Bronchial epithelial cell (primary cell): ENCODE results near the gene TMEM272. TPM values are rescaled to one million over a fixed set of nuclear protein-coding genes. Genes with fewer than 3 reads are reported as not detected.

Experiments used
- DNase-seq: peaks from one replicate; pipeline ENCODE4 v3.0.0-alpha.2; 2010; ENCODE audit warnings: low read depth
- FAIRE-seq: peaks from 2 replicates; lab custom pipeline; 2011; peaks lifted over from hg19 to GRCh38; lab: Jason Lieb, UNC
- H3K27me3 ChIP-seq: 2 replicates; pipeline ENCODE4 v1.5.1; 2011; ENCODE audit warnings: low read length; ENCODE audit not compliant: control insufficient read depth, insufficient read depth
- H3K36me3 ChIP-seq: 2 replicates; pipeline ENCODE4 v1.5.1; 2011; ENCODE audit warnings: low read length; ENCODE audit not compliant: control insufficient read depth, insufficient read depth
- H3K4me3 ChIP-seq: 2 replicates; pipeline ENCODE4 v1.5.1; 2011; ENCODE audit warnings: mild to moderate bottlenecking, low read depth, low read length, control low read depth
- total RNA-seq: library from RNA; depleted of rRNA; stranded (reverse); fragments of >200 nt; gene quantifications from 2 replicates; pipeline ENCODE4 v1.2.1, GENCODE V29; 2014
- TF ChIP-seq, protein P1 (sequence below): IDR thresholded peaks from 2 replicates; pipeline ENCODE4 v1.5.1; 2011; ENCODE audit warnings: mild to moderate bottlenecking, moderate library complexity, low read length, control low read depth, inconsistent platforms; ENCODE audit not compliant: insufficient read depth, severe bottlenecking

TMEM272 gene
- total RNA-seq, 1 donor from 2014 or later, result not detected

DNA sequence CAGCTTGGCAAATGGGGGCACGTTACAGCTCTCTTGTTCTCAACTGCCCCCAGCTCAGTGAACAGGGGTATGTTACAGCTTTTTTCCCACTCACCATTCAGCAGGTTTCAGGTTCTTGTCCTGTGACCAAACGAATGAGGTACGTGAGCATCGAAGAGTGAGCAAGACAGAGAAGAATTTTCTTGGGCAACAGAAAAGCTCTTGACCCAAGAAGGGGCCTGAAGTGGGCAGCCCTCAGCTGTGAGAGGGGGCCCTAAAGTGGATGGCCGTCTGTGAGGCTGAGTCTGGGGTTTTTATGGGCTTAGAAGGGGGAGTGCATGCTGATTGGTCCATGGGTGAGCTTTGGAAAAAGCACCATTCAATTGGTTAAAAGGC, 38.2 kb upstream of the TMEM272 start:
- no peak for DNase-seq
- no peaks in the 10 kb centered on the region for H3K36me3 ChIP-seq
- no peak for FAIRE-seq
- H3K27me3 ChIP-seq, result no peaks in the 10 kb centered on the region
- H3K4me3 ChIP-seq, result no peak overlapping the region
- TF ChIP-seq, protein P1, sequence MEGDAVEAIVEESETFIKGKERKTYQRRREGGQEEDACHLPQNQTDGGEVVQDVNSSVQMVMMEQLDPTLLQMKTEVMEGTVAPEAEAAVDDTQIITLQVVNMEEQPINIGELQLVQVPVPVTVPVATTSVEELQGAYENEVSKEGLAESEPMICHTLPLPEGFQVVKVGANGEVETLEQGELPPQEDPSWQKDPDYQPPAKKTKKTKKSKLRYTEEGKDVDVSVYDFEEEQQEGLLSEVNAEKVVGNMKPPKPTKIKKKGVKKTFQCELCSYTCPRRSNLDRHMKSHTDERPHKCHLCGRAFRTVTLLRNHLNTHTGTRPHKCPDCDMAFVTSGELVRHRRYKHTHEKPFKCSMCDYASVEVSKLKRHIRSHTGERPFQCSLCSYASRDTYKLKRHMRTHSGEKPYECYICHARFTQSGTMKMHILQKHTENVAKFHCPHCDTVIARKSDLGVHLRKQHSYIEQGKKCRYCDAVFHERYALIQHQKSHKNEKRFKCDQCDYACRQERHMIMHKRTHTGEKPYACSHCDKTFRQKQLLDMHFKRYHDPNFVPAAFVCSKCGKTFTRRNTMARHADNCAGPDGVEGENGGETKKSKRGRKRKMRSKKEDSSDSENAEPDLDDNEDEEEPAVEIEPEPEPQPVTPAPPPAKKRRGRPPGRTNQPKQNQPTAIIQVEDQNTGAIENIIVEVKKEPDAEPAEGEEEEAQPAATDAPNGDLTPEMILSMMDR, result no peak

DNA sequence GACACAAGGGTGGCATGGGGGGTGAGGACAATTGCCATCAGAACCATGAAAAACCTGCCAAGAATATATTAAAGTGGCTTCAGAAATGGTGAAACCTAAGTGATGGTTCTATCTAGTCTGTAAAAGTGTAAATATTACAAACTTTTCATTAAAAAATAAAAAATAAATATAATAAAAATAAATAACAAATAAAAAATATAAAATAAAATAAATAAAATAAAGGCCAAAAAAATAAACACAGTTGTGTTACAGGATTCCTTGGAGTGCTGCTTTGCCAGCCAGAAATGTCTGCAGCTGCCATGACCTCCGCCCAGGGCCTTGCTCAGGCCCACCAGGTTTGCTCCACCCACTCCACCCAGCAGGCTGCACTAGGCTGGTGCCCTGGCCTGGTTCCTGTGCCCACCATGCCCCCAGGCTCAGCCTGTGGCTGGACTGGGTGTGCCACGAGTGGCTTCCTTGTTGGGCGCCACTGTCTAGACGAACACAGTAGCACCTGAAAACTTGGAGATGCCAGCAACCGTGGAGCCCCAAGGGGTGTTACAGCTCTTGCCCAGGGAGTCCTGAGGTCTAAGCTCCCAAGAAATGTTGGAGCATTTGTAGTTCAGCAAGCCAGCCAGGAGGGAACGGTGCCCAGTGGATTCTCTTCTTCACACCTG, 37.7 kb upstream of the TMEM272 start:
- DNase-seq, result no peak
- FAIRE-seq, result no peak

DNA sequence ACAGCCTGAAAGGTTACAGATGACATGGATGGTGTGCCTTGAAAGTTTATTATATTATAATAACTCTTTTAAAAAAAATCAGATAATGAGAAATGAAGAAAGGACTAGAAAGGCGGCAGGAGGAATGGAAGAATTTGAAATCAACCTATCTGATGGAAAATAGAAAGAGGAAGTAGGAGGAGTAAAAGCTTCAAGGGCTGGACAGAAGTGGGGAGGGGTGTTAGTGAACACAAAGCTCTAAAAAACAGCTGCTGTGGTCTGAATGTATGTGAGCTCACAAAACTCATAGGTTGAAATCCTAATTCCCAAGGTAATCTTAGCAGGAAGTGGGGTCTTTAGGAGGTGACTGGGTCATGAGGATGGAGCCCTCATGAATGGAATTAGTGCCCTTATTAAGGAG, 36.3 kb upstream of the TMEM272 start:
- no peak for DNase-seq
- Histone ChIP-seq H3K36me3 (no peaks in the 10 kb centered on the region), H3K4me3 (no peak overlapping the region), H3K27me3 (peaks cover 2% of the 10 kb centered on the region)
- TF ChIP-seq, protein P1, result no peak
- FAIRE-seq, result no peak

More for the DNA sequence above, 37.7 kb upstream of the TMEM272 start:
- H3K4me3 ChIP-seq, result no peak overlapping the region
- no peaks in the 10 kb centered on the region for H3K36me3 ChIP-seq
- no peaks in the 10 kb centered on the region for H3K27me3 ChIP-seq
- TF ChIP-seq, protein P1, result no peak

DNA sequence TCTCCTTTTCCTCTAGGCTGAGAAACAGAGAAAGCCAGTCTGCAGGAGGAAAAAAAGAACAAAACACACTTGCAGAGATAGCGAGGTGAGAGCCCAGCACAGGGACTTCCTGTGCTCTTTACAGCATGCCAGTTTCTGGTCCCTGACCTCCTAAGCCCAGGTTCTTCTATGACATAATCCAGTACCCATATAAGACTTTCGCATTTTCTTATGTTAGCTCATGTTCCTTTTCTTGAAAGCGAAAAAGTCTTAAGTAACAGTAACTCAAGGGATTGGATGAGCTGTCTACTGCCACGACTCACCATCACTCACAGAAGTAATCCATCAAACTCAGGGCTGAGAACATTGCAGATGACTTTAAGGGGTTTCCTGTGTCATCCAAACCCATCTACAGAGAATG, 34.2 kb upstream of the TMEM272 start:
- FAIRE-seq, result no peak

DNA sequence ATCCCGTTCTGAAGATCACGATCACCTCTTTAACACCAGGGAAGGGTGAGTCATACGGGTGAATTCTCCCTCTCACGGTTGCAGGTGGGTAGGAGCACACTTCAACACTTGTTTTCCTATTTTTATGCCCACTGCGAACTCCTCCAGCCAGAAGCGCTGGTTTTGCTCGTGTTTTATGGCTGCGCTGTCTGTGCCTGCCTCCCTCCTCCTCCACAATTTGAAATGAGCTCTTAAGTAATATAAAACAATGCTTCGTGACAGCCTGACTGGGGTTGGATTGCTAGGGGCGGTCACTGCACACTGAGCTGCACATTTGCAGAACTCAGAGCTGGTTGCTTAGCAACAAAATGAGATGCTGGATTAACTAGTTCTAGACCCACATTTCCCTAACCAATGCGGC, 29.7 kb upstream of the TMEM272 start:
- FAIRE-seq, result no peak

More for the DNA sequence above, 34.2 kb upstream of the TMEM272 start:
- Histone ChIP-seq H3K36me3 (no peaks in the 10 kb centered on the region), H3K4me3 (no peak overlapping the region), H3K27me3 (peaks cover 6% of the 10 kb centered on the region)
- no peak for DNase-seq
- TF ChIP-seq, protein P1, result no peak

More for the DNA sequence above, 29.7 kb upstream of the TMEM272 start:
- Histone ChIP-seq H3K36me3 (no peaks in the 10 kb centered on the region), H3K27me3 (peaks cover 6% of the 10 kb centered on the region), H3K4me3 (no peak overlapping the region)
- DNase-seq, result no peak
- TF ChIP-seq, protein P1, result no peak
